ENCODE measurements around the gene ASRGL1.

DNA sequence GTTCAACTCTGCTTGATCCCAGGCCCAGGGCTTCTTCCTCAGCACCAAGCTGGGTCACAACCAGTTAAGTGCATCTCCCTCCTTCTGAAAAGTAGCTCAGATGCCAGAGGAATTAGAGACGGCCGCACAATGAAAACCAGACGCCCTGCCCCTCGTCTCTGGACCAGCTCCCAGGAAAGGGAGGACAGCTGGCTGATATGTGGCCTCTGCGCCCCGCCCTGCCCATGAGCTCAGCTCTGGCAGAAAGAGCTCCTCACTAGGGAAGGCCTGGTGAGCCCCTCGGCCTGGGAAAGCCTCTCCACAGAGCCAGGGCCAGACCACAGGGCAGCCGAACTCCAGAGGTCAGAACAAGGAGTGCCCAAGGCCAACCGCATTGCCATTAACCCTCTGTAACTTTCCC is 63.5 kb downstream of the ASRGL1 start:
- TF ChIP-seq RXRA (IDR thresholded peaks at IDR 0.05) (no peak), CTCF (IDR thresholded peaks at IDR 0.05; ENCODE audit: low read depth, low read length, missing input control) (no peak), REST (IDR thresholded peaks at IDR 0.05) (no peak), TAF1 (conservative IDR thresholded peaks at IDR 0.05) (no peak), YY1 (IDR thresholded peaks at IDR 0.05) (no peak), RAD21 (IDR thresholded peaks at IDR 0.05) (no peak), NR2F2 (IDR thresholded peaks at IDR 0.05) (peak; percentile 93), HNF4G (IDR thresholded peaks at IDR 0.05) (no peak), JUND (IDR thresholded peaks at IDR 0.05) (no peak), EGR1 (IDR thresholded peaks at IDR 0.05; ENCODE audit: low read depth in 2 of 2) (no peak)
- TF ChIP-seq, protein P1, sequence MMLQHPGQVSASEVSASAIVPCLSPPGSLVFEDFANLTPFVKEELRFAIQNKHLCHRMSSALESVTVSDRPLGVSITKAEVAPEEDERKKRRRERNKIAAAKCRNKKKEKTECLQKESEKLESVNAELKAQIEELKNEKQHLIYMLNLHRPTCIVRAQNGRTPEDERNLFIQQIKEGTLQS (IDR thresholded peaks at IDR 0.05): no peak
- TF ChIP-seq, protein P2, sequence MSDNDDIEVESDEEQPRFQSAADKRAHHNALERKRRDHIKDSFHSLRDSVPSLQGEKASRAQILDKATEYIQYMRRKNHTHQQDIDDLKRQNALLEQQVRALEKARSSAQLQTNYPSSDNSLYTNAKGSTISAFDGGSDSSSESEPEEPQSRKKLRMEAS (IDR thresholded peaks at IDR 0.05): no peak
